ENCODE data around the gene SCARB1.

DNA sequence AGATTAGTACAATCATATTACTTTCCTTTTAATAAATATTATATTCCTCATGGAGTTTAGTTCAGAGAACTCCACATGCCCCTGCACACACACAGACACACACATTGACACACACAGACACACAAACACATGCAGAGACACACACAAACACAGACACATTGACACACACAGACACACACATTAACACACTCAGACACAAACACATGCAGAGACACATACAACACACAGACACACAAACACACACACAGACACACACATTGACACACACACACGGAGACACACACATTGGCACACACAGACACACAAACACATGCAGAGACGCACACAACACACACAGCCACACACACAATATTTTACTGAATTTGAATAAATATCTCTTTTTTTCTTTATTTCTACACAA lies 12.5 kb upstream of the SCARB1 start:
- TF ChIP-seq POLR2A (IDR thresholded peaks at IDR 0.05; ENCODE audit: low read depth, low read length): no peak
- TF ChIP-seq, protein P1, sequence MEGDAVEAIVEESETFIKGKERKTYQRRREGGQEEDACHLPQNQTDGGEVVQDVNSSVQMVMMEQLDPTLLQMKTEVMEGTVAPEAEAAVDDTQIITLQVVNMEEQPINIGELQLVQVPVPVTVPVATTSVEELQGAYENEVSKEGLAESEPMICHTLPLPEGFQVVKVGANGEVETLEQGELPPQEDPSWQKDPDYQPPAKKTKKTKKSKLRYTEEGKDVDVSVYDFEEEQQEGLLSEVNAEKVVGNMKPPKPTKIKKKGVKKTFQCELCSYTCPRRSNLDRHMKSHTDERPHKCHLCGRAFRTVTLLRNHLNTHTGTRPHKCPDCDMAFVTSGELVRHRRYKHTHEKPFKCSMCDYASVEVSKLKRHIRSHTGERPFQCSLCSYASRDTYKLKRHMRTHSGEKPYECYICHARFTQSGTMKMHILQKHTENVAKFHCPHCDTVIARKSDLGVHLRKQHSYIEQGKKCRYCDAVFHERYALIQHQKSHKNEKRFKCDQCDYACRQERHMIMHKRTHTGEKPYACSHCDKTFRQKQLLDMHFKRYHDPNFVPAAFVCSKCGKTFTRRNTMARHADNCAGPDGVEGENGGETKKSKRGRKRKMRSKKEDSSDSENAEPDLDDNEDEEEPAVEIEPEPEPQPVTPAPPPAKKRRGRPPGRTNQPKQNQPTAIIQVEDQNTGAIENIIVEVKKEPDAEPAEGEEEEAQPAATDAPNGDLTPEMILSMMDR (IDR thresholded peaks at IDR 0.05; ENCODE audit: extremely low read depth in 1 of 2, insufficient read depth in 1 of 2, low read depth in 1 of 2, low read length in 2 of 2): no peak
- no peak for TF ChIP-seq POLR2AphosphoS5 (IDR thresholded peaks at IDR 0.05; ENCODE audit: insufficient read depth, low read depth, low read length)
- TF ChIP-seq EZH2 (IDR thresholded peaks at IDR 0.05; ENCODE audit: borderline replicate concordance, low read depth, low read length, severe bottlenecking): no peak
- no peak for TF ChIP-seq GATA2 (IDR thresholded peaks at IDR 0.05; ENCODE audit: insufficient read depth, insufficient read length, low read depth, low read length)
- TF ChIP-seq, protein P2, sequence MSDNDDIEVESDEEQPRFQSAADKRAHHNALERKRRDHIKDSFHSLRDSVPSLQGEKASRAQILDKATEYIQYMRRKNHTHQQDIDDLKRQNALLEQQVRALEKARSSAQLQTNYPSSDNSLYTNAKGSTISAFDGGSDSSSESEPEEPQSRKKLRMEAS (IDR thresholded peaks at IDR 0.05; ENCODE audit: insufficient read depth, insufficient read length): no peak
- no peak for TF ChIP-seq MYC (IDR thresholded peaks at IDR 0.05; ENCODE audit: low read depth, low read length)
- TF ChIP-seq FOS (IDR thresholded peaks at IDR 0.05; ENCODE audit: borderline replicate concordance, insufficient read depth, low read length): no peak
